IMR-90 (cell line): ENCODE results near the gene HTT.

Experiments used
- CEBPB ChIP-seq: IDR thresholded peaks from 2 replicates; pipeline ENCODE4 v1.6.1; 2012; ENCODE audit warnings: low read depth, low read length, improper control_type of control experiment
- CHD1 ChIP-seq: IDR thresholded peaks from 2 replicates; pipeline ENCODE4 v1.6.1; 2012; ENCODE audit warnings: low read depth, low read length, improper control_type of control experiment
- MAFK ChIP-seq: IDR thresholded peaks from 2 replicates; pipeline ENCODE4 v1.6.1; 2012; ENCODE audit warnings: low read depth, low read length, improper control_type of control experiment
- POLR2A ChIP-seq: IDR thresholded peaks from 2 replicates; pipeline ENCODE4 v1.6.1; 2012; ENCODE audit warnings: mild to moderate bottlenecking, low read depth, low read length
- RAD21 ChIP-seq: IDR thresholded peaks from 2 replicates; pipeline ENCODE4 v1.6.1; 2012; ENCODE audit warnings: low read length, improper control_type of control experiment
- SMC3 ChIP-seq: fragments of 150-350 bp; IDR thresholded peaks from 2 replicates; pipeline ENCODE4 v1.6.1; 2016; ENCODE audit warnings: low read depth, mild to moderate bottlenecking, antibody characterized with exemption, low read length, moderate library complexity
- TF ChIP-seq, protein P1 (sequence below): conservative IDR thresholded peaks from 2 replicates; pipeline ENCODE4 v1.5.1; 2012; ENCODE audit warnings: mild to moderate bottlenecking, low read depth, low read length, improper control_type of control experiment
- TF ChIP-seq, protein P2 (sequence below): fragments of 150-350 bp; IDR thresholded peaks from 2 replicates; pipeline ENCODE4 v1.6.1; 2017; ENCODE audit warnings: mild to moderate bottlenecking, antibody characterized with exemption, low read length, low read depth

DNA sequence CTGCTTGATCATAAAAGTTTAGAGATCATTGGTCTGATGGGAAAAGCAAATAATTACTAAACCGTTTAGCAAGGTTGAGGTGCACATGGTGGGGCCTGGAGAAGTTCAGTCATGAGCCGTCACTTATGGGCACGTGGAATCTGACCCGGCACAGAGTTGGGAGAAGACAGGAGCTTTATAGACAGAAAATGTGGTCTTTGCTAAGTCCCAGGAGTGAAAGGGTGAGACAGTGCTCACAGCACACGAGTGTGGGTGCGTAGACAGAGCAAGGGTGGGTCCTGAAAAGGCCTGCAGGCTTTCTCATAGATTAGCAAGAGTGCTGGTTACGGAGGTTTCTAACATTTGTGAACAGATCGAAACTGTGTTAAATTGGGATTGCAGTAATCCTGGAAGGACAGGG lies 43.8 kb downstream of the HTT start:
- TF ChIP-seq SMC3 (no peak), MAFK (no peak), POLR2A (no peak), RAD21 (no peak), CEBPB (no peak), CHD1 (no peak)
- TF ChIP-seq, protein P1, sequence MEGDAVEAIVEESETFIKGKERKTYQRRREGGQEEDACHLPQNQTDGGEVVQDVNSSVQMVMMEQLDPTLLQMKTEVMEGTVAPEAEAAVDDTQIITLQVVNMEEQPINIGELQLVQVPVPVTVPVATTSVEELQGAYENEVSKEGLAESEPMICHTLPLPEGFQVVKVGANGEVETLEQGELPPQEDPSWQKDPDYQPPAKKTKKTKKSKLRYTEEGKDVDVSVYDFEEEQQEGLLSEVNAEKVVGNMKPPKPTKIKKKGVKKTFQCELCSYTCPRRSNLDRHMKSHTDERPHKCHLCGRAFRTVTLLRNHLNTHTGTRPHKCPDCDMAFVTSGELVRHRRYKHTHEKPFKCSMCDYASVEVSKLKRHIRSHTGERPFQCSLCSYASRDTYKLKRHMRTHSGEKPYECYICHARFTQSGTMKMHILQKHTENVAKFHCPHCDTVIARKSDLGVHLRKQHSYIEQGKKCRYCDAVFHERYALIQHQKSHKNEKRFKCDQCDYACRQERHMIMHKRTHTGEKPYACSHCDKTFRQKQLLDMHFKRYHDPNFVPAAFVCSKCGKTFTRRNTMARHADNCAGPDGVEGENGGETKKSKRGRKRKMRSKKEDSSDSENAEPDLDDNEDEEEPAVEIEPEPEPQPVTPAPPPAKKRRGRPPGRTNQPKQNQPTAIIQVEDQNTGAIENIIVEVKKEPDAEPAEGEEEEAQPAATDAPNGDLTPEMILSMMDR = no peak
- TF ChIP-seq, protein P2, sequence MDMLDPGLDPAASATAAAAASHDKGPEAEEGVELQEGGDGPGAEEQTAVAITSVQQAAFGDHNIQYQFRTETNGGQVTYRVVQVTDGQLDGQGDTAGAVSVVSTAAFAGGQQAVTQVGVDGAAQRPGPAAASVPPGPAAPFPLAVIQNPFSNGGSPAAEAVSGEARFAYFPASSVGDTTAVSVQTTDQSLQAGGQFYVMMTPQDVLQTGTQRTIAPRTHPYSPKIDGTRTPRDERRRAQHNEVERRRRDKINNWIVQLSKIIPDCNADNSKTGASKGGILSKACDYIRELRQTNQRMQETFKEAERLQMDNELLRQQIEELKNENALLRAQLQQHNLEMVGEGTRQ = no peak
